SU-DHL-6 (cell line): Measurements from ENCODE around the gene DLL4.

ENCODE experiments used
- H2AFZ ChIP-seq: fragments of 200-600 bp; sonication (generic); 2 replicates; pipeline ENCODE4 v1.6.1; 2014; ENCODE audit warnings: low read depth, mild to moderate bottlenecking, moderate library complexity, mixed read lengths, antibody characterized with exemption, low read length; ENCODE audit not compliant: severe bottlenecking
- H3F3A ChIP-seq: fragments of 200-600 bp; shearing (Covaris generic); 2 replicates; pipeline ENCODE4 v1.6.0; 2016; ENCODE audit warnings: antibody characterized with exemption, mild to moderate bottlenecking; ENCODE audit not compliant: insufficient read depth
- H3K27ac ChIP-seq: fragments of 200-600 bp; sonication (generic); 2 replicates; pipeline ENCODE4 v1.5.1; 2016; ENCODE audit warnings: low read depth, mild to moderate bottlenecking, low read length, moderate library complexity, mixed read lengths
- H3K27me3 ChIP-seq: fragments of 200-600 bp; sonication (generic), shearing (Covaris generic); 2 replicates; pipeline ENCODE4 v1.6.0; 2014; ENCODE audit warnings: mild to moderate bottlenecking, low read length
- H3K36me3 ChIP-seq: fragments of 200-600 bp; sonication (generic); 2 replicates; pipeline ENCODE4 v1.6.1; 2014; ENCODE audit warnings: mild to moderate bottlenecking, low read length, mixed read lengths
- H3K4me2 ChIP-seq: fragments of 300-600, 200-600 bp; shearing (Covaris generic), sonication (generic); 2 replicates; pipeline ENCODE4 v1.6.0; 2014; ENCODE audit warnings: low read length, low read depth, mild to moderate bottlenecking; ENCODE audit not compliant: poor library complexity, severe bottlenecking
- H3K4me3 ChIP-seq: fragments of 200-600 bp; sonication (generic); 2 replicates; pipeline ENCODE4 v1.5.1; 2014; ENCODE audit warnings: antibody characterized with exemption, low read length, mild to moderate bottlenecking, mixed read lengths; ENCODE audit not compliant: insufficient read depth, poor library complexity, severe bottlenecking
- H3K79me2 ChIP-seq: fragments of 200-600 bp; sonication (generic); 2 replicates; pipeline ENCODE4 v1.6.1; 2014; ENCODE audit warnings: mild to moderate bottlenecking, low read length, moderate library complexity; ENCODE audit not compliant: insufficient read depth
- H3K9ac ChIP-seq: fragments of 200-600 bp; sonication (generic); 2 replicates; pipeline ENCODE4 v1.7.0; 2014; ENCODE audit warnings: mild to moderate bottlenecking, low read length
- H3K9me2 ChIP-seq: fragments of 200-600 bp; sonication (generic); replicated peaks from 2 replicates; pipeline ENCODE4 v1.6.1; 2014; ENCODE audit warnings: low read length; ENCODE audit not compliant: insufficient read depth
- H3K9me3 ChIP-seq: fragments of 200-600 bp; sonication (generic); 2 replicates; pipeline ENCODE4 v1.6.1; 2014; ENCODE audit warnings: low read length, mixed read lengths; ENCODE audit not compliant: insufficient read depth
- H4K20me1 ChIP-seq: fragments of 200-600 bp; sonication (generic); 2 replicates; pipeline ENCODE4 v1.6.1; 2014; ENCODE audit warnings: low read depth, mild to moderate bottlenecking, antibody characterized with exemption, low read length, moderate library complexity, mixed read lengths
- CTCF ChIP-seq: fragments of 200-600 bp; sonication (generic); IDR thresholded peaks from one replicate; pipeline ENCODE4 v1.5.1; 2017; ENCODE audit warnings: antibody characterized with exemption, mild to moderate bottlenecking, low read length, moderate library complexity; ENCODE audit not compliant: insufficient read depth, poor library complexity, severe bottlenecking
- EZH2phosphoT487 ChIP-seq: fragments of 200-600 bp; sonication (generic), shearing (Covaris generic); conservative IDR thresholded peaks from 2 replicates; pipeline ENCODE4 v1.6.1; 2018; ENCODE audit warnings: mild to moderate bottlenecking, antibody characterized with exemption, low read length, moderate library complexity, mixed read lengths

DLL4 gene

GRCh38 chr15:40985541-40986330 lies 56.6 kb downstream of the DLL4 start:
- H3K4me2 ChIP-seq: no peak overlapping the region
- no peak overlapping the region for H2AFZ ChIP-seq
- H3K27me3 ChIP-seq: no peaks in the 10 kb centered on the region
- H3K9me3 ChIP-seq: no peaks in the 10 kb centered on the region
- no peaks in the 10 kb centered on the region for H3F3A ChIP-seq
- H4K20me1 ChIP-seq: no peaks in the 10 kb centered on the region
- no peak overlapping the region for H3K27ac ChIP-seq
- no peak for TF ChIP-seq CTCF
- TF ChIP-seq EZH2phosphoT487: no peak
- no peak overlapping the region for H3K9ac ChIP-seq
- peaks cover 19% of the 10 kb centered on the region; the same call in 1 of the 2 replicates for H3K36me3 ChIP-seq
- H3K79me2 ChIP-seq: no peaks in the 10 kb centered on the region
- H3K9me2 ChIP-seq: no peaks in the 10 kb centered on the region
- H3K4me3 ChIP-seq: no peak overlapping the region

DNA sequence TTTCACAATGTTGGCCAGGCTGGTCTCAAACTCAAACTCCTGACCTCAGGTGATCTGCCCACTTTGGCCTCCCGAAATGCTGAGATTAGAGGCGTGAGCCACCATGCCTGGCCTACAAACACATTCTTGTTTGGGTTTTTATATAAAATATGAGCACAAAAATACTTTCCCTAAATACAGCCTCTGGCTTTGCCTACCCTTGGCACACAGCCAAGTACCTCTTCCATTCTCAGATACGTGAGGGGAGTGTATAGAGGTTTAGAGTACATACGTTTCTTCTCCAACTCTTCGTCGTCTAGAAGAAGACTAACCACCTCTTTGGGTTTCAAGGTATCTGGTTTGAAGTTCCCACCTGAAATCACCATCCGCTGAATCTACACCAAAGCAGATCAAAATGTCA lies 57.7 kb downstream of the DLL4 start:
- H3K79me2 ChIP-seq: no peaks in the 10 kb centered on the region
- no peak overlapping the region for H3K9ac ChIP-seq
- no peaks in the 10 kb centered on the region for H3F3A ChIP-seq
- TF ChIP-seq CTCF: no peak
- TF ChIP-seq EZH2phosphoT487: no peak
- H3K36me3 ChIP-seq: peaks cover 19% of the 10 kb centered on the region; the same call in 1 of the 2 replicates
- H3K9me3 ChIP-seq: no peaks in the 10 kb centered on the region
- H2AFZ ChIP-seq: no peak overlapping the region
- no peak overlapping the region for H3K27ac ChIP-seq
- H3K9me2 ChIP-seq: no peaks in the 10 kb centered on the region
- H3K27me3 ChIP-seq: no peaks in the 10 kb centered on the region
- no peak overlapping the region for H3K4me3 ChIP-seq
- no peak overlapping the region for H3K4me2 ChIP-seq
- no peaks in the 10 kb centered on the region for H4K20me1 ChIP-seq

DNA sequence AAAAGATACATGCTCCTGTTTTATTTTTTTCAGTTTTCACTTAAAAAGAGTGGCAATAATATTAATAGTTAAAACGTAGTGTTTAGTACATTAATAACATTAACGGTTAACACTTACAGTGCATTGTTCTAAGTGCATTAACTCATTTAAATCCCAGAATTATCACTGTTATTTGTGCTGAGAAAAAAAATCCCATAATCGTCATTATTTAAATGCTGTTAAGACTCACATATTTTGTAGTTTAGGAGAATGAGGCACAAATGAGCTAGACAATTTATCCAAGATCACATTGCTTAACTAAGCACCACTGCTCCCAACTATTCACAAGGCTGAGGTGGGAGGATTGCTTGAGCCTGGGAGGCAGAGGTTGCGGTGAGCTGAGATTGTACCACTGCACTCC lies 59.0 kb downstream of the DLL4 start:
- Histone ChIP-seq H2AFZ (no peak overlapping the region), H3K27ac (no peak overlapping the region), H3K9me2 (no peaks in the 10 kb centered on the region), H3K36me3 (peaks cover 18% of the 10 kb centered on the region; the same call in 1 of the 2 replicates), H3F3A (no peaks in the 10 kb centered on the region), H3K9ac (no peak overlapping the region), H4K20me1 (no peaks in the 10 kb centered on the region), H3K79me2 (no peaks in the 10 kb centered on the region), H3K9me3 (no peaks in the 10 kb centered on the region), H3K27me3 (no peaks in the 10 kb centered on the region), H3K4me2 (no peak overlapping the region), H3K4me3 (no peak overlapping the region)
- no peak for TF ChIP-seq EZH2phosphoT487
- no peak for TF ChIP-seq CTCF
